Measurements from ENCODE around the gene WWOX.

WWOX gene

DNA sequence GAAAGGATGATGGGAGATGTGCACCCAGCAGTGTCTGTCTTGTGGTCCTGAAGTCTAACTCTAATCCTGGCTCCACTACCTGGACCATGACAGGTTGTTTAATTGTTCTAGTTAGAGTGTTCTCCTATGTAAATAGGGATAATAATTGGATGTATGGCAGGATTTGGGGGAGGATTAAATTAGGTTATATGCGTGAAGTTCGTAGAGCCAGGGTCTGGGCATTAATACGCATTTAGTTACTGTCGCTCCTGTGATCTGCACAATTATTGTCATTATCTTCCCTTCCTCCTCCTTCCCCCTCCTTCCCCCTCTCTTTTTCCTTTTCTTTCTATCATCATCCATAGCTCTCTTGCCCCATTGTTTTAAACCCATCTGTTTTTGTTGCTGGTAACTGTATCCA lies 210.3 kb downstream of the WWOX start:
- Histone ChIP-seq H4K20me1 (ENCODE audit: insufficient read depth, low read length) (no peaks in the 10 kb centered on the region), H3K4me1 (ENCODE audit: low read length) (no peaks in the 10 kb centered on the region), H3K9me2 (replicated peaks; ENCODE audit: insufficient read depth, low read length) (no peaks in the 10 kb centered on the region), H3K27me3 (replicated peaks; ENCODE audit: insufficient read depth, low read length) (no peaks in the 10 kb centered on the region), H2AFZ (ENCODE audit: low read length) (no peak overlapping the region), H3K9me3 (replicated peaks; ENCODE audit: insufficient read depth, low read length) (no peaks in the 10 kb centered on the region), H3K36me3 (replicated peaks; ENCODE audit: insufficient read depth, low read length) (no peaks in the 10 kb centered on the region), H3K27ac (ENCODE audit: low read length) (no peak overlapping the region), H3K4me2 (ENCODE audit: low read depth, low read length) (no peak overlapping the region), H3F3A (ENCODE audit: insufficient read depth, low read length) (no peaks in the 10 kb centered on the region), H3K79me2 (ENCODE audit: low read length) (no peaks in the 10 kb centered on the region), H3K4me3 (ENCODE audit: low read length) (no peak overlapping the region), H3K9ac (ENCODE audit: low read length) (no peak overlapping the region)
- no peak for TF ChIP-seq EZH2phosphoT487 (IDR thresholded peaks at IDR 0.05; ENCODE audit: low read length)
- TF ChIP-seq, protein P1, sequence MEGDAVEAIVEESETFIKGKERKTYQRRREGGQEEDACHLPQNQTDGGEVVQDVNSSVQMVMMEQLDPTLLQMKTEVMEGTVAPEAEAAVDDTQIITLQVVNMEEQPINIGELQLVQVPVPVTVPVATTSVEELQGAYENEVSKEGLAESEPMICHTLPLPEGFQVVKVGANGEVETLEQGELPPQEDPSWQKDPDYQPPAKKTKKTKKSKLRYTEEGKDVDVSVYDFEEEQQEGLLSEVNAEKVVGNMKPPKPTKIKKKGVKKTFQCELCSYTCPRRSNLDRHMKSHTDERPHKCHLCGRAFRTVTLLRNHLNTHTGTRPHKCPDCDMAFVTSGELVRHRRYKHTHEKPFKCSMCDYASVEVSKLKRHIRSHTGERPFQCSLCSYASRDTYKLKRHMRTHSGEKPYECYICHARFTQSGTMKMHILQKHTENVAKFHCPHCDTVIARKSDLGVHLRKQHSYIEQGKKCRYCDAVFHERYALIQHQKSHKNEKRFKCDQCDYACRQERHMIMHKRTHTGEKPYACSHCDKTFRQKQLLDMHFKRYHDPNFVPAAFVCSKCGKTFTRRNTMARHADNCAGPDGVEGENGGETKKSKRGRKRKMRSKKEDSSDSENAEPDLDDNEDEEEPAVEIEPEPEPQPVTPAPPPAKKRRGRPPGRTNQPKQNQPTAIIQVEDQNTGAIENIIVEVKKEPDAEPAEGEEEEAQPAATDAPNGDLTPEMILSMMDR (IDR thresholded peaks at IDR 0.05; ENCODE audit: low read length), result no peak
- no peak for TF ChIP-seq EZH2 (optimal IDR thresholded peaks at IDR 0.05; ENCODE audit: low read depth, low read length)
- no peak for DNase-seq

DNA sequence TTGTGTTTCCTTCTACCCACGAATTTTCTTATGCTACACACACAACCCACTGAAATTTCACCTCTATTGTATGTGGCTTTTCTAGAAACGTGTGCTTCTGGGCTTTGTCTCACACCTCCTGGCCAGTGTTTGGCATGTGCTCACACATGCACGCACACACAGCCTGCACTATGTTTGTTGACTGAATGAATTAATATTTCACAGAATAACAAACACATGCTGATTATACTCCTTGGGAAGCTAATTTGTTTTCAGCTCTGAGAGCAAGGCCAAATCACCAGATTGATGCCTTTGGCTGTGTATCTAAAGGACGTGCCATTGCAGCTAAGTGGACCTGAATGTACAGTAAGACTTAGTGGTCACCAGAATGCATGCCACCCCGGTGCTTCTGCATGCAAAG lies 210.7 kb downstream of the WWOX start:
- H3K9me2 ChIP-seq (replicated peaks; ENCODE audit: insufficient read depth, low read length), result no peaks in the 10 kb centered on the region
- no peaks in the 10 kb centered on the region for H3K79me2 ChIP-seq (ENCODE audit: low read length)

GRCh38 chr16:78310990-78311561 lies 211.6 kb downstream of the WWOX start:
- H3K27me3 ChIP-seq (replicated peaks; ENCODE audit: insufficient read depth, low read length), result no peaks in the 10 kb centered on the region
- no peak overlapping the region for H2AFZ ChIP-seq (ENCODE audit: low read length)
- no peak overlapping the region for H3K4me3 ChIP-seq (ENCODE audit: low read length)
- no peaks in the 10 kb centered on the region for H3K9me2 ChIP-seq (replicated peaks; ENCODE audit: insufficient read depth, low read length)
- no peak overlapping the region for H3K27ac ChIP-seq (ENCODE audit: low read length)
- H3K79me2 ChIP-seq (ENCODE audit: low read length), result no peaks in the 10 kb centered on the region
- H3K36me3 ChIP-seq (replicated peaks; ENCODE audit: insufficient read depth, low read length), result no peaks in the 10 kb centered on the region
- TF ChIP-seq EZH2 (optimal IDR thresholded peaks at IDR 0.05; ENCODE audit: low read depth, low read length) (no peak), EZH2phosphoT487 (IDR thresholded peaks at IDR 0.05; ENCODE audit: low read length) (no peak)
- TF ChIP-seq, protein P1 (IDR thresholded peaks at IDR 0.05; ENCODE audit: low read length), result no peak
- H3K9me3 ChIP-seq (replicated peaks; ENCODE audit: insufficient read depth, low read length), result no peaks in the 10 kb centered on the region
- H3K4me2 ChIP-seq (ENCODE audit: low read depth, low read length), result no peak overlapping the region
- H3F3A ChIP-seq (ENCODE audit: insufficient read depth, low read length), result no peaks in the 10 kb centered on the region
- H3K4me1 ChIP-seq (ENCODE audit: low read length), result no peaks in the 10 kb centered on the region
- H3K9ac ChIP-seq (ENCODE audit: low read length), result no peak overlapping the region
- no peak for DNase-seq
- H4K20me1 ChIP-seq (ENCODE audit: insufficient read depth, low read length), result no peaks in the 10 kb centered on the region

More for the DNA sequence above, 210.7 kb downstream of the WWOX start:
- H3K4me1 ChIP-seq (ENCODE audit: low read length), result no peaks in the 10 kb centered on the region
- H3K27me3 ChIP-seq (replicated peaks; ENCODE audit: insufficient read depth, low read length), result no peaks in the 10 kb centered on the region
- TF ChIP-seq EZH2phosphoT487 (IDR thresholded peaks at IDR 0.05; ENCODE audit: low read length), result no peak
- no peak for TF ChIP-seq EZH2 (optimal IDR thresholded peaks at IDR 0.05; ENCODE audit: low read depth, low read length)
- TF ChIP-seq, protein P1 (IDR thresholded peaks at IDR 0.05; ENCODE audit: low read length), result no peak
- no peak overlapping the region for H3K27ac ChIP-seq (ENCODE audit: low read length)
- H3K4me3 ChIP-seq (ENCODE audit: low read length), result no peak overlapping the region
- H3K9me3 ChIP-seq (replicated peaks; ENCODE audit: insufficient read depth, low read length), result no peaks in the 10 kb centered on the region
- no peak overlapping the region for H2AFZ ChIP-seq (ENCODE audit: low read length)
- no peak overlapping the region for H3K4me2 ChIP-seq (ENCODE audit: low read depth, low read length)
- H4K20me1 ChIP-seq (ENCODE audit: insufficient read depth, low read length), result no peaks in the 10 kb centered on the region
- no peaks in the 10 kb centered on the region for H3F3A ChIP-seq (ENCODE audit: insufficient read depth, low read length)
- no peak overlapping the region for H3K9ac ChIP-seq (ENCODE audit: low read length)
- no peak for DNase-seq
- no peaks in the 10 kb centered on the region for H3K36me3 ChIP-seq (replicated peaks; ENCODE audit: insufficient read depth, low read length)

All from MM.1S (cell line).